GM12878 (cell line): ENCODE results near the gene MYH9. TPM values are rescaled to one million over a fixed set of nuclear protein-coding genes. Genes with fewer than 3 reads are reported as not detected.

Source experiments
- ATF3 ChIP-seq: IDR thresholded peaks from 2 replicates; pipeline ENCODE4 v1.6.1; 2011; ENCODE audit warnings: low read depth, mild to moderate bottlenecking, low read length, moderate library complexity, borderline replicate concordance; ENCODE audit errors: extremely low read depth
- GATAD2B ChIP-seq: fragments of 450-650 bp; conservative IDR thresholded peaks from 2 replicates; pipeline ENCODE4 v1.6.1; 2017; ENCODE audit warnings: low read depth, mild to moderate bottlenecking, moderate library complexity
- HCFC1 ChIP-seq: fragments of 150-350 bp; IDR thresholded peaks from 2 replicates; pipeline ENCODE4 v1.6.1; 2014; ENCODE audit warnings: low read length
- IRF3 ChIP-seq: fragments of 450-650 bp; IDR thresholded peaks from 2 replicates; pipeline ENCODE4 v1.6.1; 2014; ENCODE audit warnings: mild to moderate bottlenecking
- IRF4 ChIP-seq: IDR thresholded peaks from 2 replicates; pipeline ENCODE4 v1.6.1; 2011; ENCODE audit warnings: low read depth, low read length
- KLF5 ChIP-seq: fragments of 450-650 bp; IDR thresholded peaks from 2 replicates; pipeline ENCODE4 v1.6.1; 2014; ENCODE audit warnings: mild to moderate bottlenecking; ENCODE audit not compliant: partially characterized antibody
- LARP7 ChIP-seq: fragments of 450-650 bp; IDR thresholded peaks from 2 replicates; pipeline ENCODE4 v1.6.1; 2017; ENCODE audit warnings: mild to moderate bottlenecking
- MXI1 ChIP-seq: fragments of 150-350 bp; IDR thresholded peaks from 2 replicates; pipeline ENCODE4 v1.6.1; 2011; ENCODE audit warnings: low read depth, mild to moderate bottlenecking, inconsistent platforms, low read length, improper control_type of control experiment
- MYC ChIP-seq: IDR thresholded peaks from 2 replicates; pipeline ENCODE4 v1.6.1; 2011; ENCODE audit warnings: mild to moderate bottlenecking, low read length, moderate library complexity, inconsistent platforms; ENCODE audit not compliant: insufficient read depth, insufficient replicate concordance, insufficient read length, severe bottlenecking
- PBX3 ChIP-seq: IDR thresholded peaks from 2 replicates; pipeline ENCODE4 v1.6.1; 2011; ENCODE audit warnings: mild to moderate bottlenecking, low read depth, low read length, moderate library complexity; ENCODE audit not compliant: insufficient replicate concordance
- PKNOX1 ChIP-seq: fragments of 450-650 bp; IDR thresholded peaks from 2 replicates; pipeline ENCODE4 v1.6.1; 2016; ENCODE audit warnings: mild to moderate bottlenecking
- POLR2AphosphoS5 ChIP-seq: IDR thresholded peaks from 2 replicates; pipeline ENCODE4 v1.6.1; 2011; ENCODE audit warnings: mild to moderate bottlenecking, low read length, inconsistent platforms
- POU2F2 ChIP-seq: IDR thresholded peaks from 3 replicates; pipeline ENCODE4 v1.6.1; 2011; ENCODE audit warnings: low read depth, mild to moderate bottlenecking, low read length, borderline replicate concordance
- RAD51 ChIP-seq: fragments of 450-650 bp; IDR thresholded peaks from 2 replicates; pipeline ENCODE4 v1.6.1; 2016; ENCODE audit warnings: moderate library complexity, mild to moderate bottlenecking, inconsistent platforms
- RCOR1 ChIP-seq: conservative IDR thresholded peaks from 2 replicates; pipeline ENCODE4 v1.6.1; 2012; ENCODE audit warnings: low read depth, low read length, improper control_type of control experiment
- SIN3A ChIP-seq: IDR thresholded peaks from 2 replicates; pipeline ENCODE4 v1.6.1; 2012; ENCODE audit warnings: low read depth, low read length, improper control_type of control experiment
- SMARCA5 ChIP-seq: fragments of 450-650 bp; IDR thresholded peaks from 2 replicates; pipeline ENCODE4 v1.6.1; 2017; ENCODE audit warnings: mild to moderate bottlenecking
- SP1 ChIP-seq: IDR thresholded peaks from one replicate; pipeline ENCODE4 v1.6.1; 2011; ENCODE audit warnings: low read depth, low read length
- SPI1 ChIP-seq: IDR thresholded peaks from 2 replicates; pipeline ENCODE4 v1.6.1; 2011; ENCODE audit warnings: low read depth, mild to moderate bottlenecking, low read length, moderate library complexity, borderline replicate concordance; ENCODE audit not compliant: insufficient read depth
- SUPT20H ChIP-seq: IDR thresholded peaks from 2 replicates; pipeline ENCODE4 v1.6.1; 2011; ENCODE audit warnings: low read depth, mild to moderate bottlenecking, low read length, moderate library complexity, borderline replicate concordance; ENCODE audit not compliant: control insufficient read depth
- TAF1 ChIP-seq: IDR thresholded peaks from 2 replicates; pipeline ENCODE4 v1.6.1; 2011; ENCODE audit warnings: mild to moderate bottlenecking, low read depth, low read length, borderline replicate concordance
- YY1 ChIP-seq: IDR thresholded peaks from 2 replicates; pipeline ENCODE4 v1.6.1; 2011; ENCODE audit warnings: low read depth, mild to moderate bottlenecking, low read length
- ZBED1 ChIP-seq: IDR thresholded peaks from 2 replicates; pipeline ENCODE4 v1.6.1; 2016; ENCODE audit warnings: borderline replicate concordance
- ZNF217 ChIP-seq: fragments of 450-650 bp; IDR thresholded peaks from 2 replicates; pipeline ENCODE4 v1.6.1; 2017; ENCODE audit warnings: antibody characterized with exemption, mild to moderate bottlenecking
- ZNF384 ChIP-seq: IDR thresholded peaks from 2 replicates; pipeline ENCODE4 v1.6.1; 2012; ENCODE audit warnings: low read depth, mild to moderate bottlenecking, low read length, improper control_type of control experiment, borderline replicate concordance
- polyA plus RNA-seq, 11 experiments: library from polyadenylated mRNA; depleted of rRNA in 4 of 11; unstranded in 6 of 11; stranded (reverse) in 5 of 11; fragments of >200 nt; fragmentation: Nextera tagmentation in 4 of 11; fragmentation: Illumina TruSeq in 1 of 11; extraction: Ambion mirVana in 4 of 11; extraction: Trizol in 1 of 11; gene quantifications; 1 replicate in 1 of 11; 2 replicates in 10 of 11; pipeline versions ENCODE4 v1.2.1 to v1.2.3, GENCODE V29; 2011 to 2016; ENCODE audit warnings: inconsistent platforms in 2 of 11, missing spikeins in 2 of 11, low read depth in 1 of 11
- total RNA-seq, 4 experiments: library from RNA; depleted of rRNA in 3 of 4; stranded (reverse); fragments of >200 nt in 3 of 4; fragmentation: Illumina TruSeq in 1 of 4; extraction: Trizol in 1 of 4; gene quantifications; 2 replicates each; pipeline versions ENCODE4 v1.2.1 to v1.2.3, GENCODE V29; 2013 to 2021

Gene MYH9
- total and polyA plus RNA-seq, 10 of the 15 experiments (the other 5 are each of a cell fraction or from before 2014, with no cell fraction given), result 5.1 to 525 (median 145) TPM

- peak; percentile 89; the same call in 1 of the 2 replicates for TF ChIP-seq TAF1
- peak; percentile 96 for TF ChIP-seq PBX3
- TF ChIP-seq PKNOX1, result peak; percentile 100
- TF ChIP-seq RAD51, result no peak
- TF ChIP-seq ZNF217, result no peak
- no peak; the same call in 1 of the 2 replicates for TF ChIP-seq SPI1
- no peak for TF ChIP-seq SUPT20H
- TF ChIP-seq HCFC1, result peak; percentile 40; the same call in 1 of the 2 replicates
- peak; percentile 97 for TF ChIP-seq SP1
- TF ChIP-seq ATF3, result no peak
- no peak for TF ChIP-seq MXI1
- no peak for TF ChIP-seq YY1
- peak; percentile 92 for TF ChIP-seq IRF3
- TF ChIP-seq GATAD2B, result no peak; the same call in 1 of the 2 replicates
- TF ChIP-seq SIN3A, result no peak
- TF ChIP-seq POLR2AphosphoS5, result no peak
- TF ChIP-seq RCOR1, result 0 out of 2 replicates have a peak, but pooled peaks have one; percentile 68
- TF ChIP-seq ZBED1, result no peak
- no peak for TF ChIP-seq ZNF384
- TF ChIP-seq LARP7, result no peak
- no peak for TF ChIP-seq MYC
- no peak for TF ChIP-seq POU2F2
- no peak for TF ChIP-seq IRF4
- no peak; the same call in 1 of the 2 replicates for TF ChIP-seq SMARCA5
- TF ChIP-seq KLF5, result no peak
These were observed at the start of gene MYH9 (continued) for GRCh38 chr22:36387959-36388726.
